Neural cell (in vitro differentiated cells): ENCODE results near the gene NUP58.

Experiments
- CTCF ChIP-seq: fragments of 450-650 bp; IDR thresholded peaks from 2 replicates; pipeline ENCODE4 v1.5.1; 2014; ENCODE audit warnings: antibody characterized with exemption, mild to moderate bottlenecking, moderate library complexity; ENCODE audit not compliant: poor library complexity, severe bottlenecking
- EZH2 ChIP-seq: fragments of 200-600, 300-800 bp; shearing (Covaris generic), sonication (generic); IDR thresholded peaks from 2 replicates; pipeline ENCODE4 v1.6.1; 2014; ENCODE audit warnings: antibody characterized with exemption, low read length, borderline replicate concordance, mild to moderate bottlenecking; ENCODE audit not compliant: insufficient read depth, poor library complexity, severe bottlenecking

GRCh38 chr13:25329706-25330105 is 28.3 kb downstream of the NUP58 start:
- TF ChIP-seq CTCF (no peak), EZH2 (no peak)
